OCI-M2 (cell line): ENCODE data around the gene RNF41.

ENCODE experiments used
- DNase-seq: peaks from one replicate; lab custom pipeline; 2025; ENCODE audit not compliant: unreplicated experiment; lab: John Stamatoyannopoulos, UW

Gene RNF41

GRCh38 chr12:56154818-56155217 lies 66.9 kb downstream of the RNF41 start:
- DNase-seq: no peak

GRCh38 chr12:56154246-56154771 lies 67.4 kb downstream of the RNF41 start:
- DNase-seq: no peak

- no peak for DNase-seq
Observed at GRCh38 chr12:56153678-56154065, 68.0 kb downstream of the RNF41 start.

- no peak for DNase-seq
Observed at GRCh38 chr12:56152756-56153677, 68.7 kb downstream of the RNF41 start.
